CD14-positive monocyte (primary cell): ENCODE measurements around the gene TOR4A. TPM values are rescaled to one million over a fixed set of nuclear protein-coding genes. Genes with fewer than 3 reads are reported as not detected.

ENCODE experiments used
- DNase-seq, 3 donors: peaks; one replicate each; pipeline ENCODE4 v3.0.0-alpha.2; 2011 to 2022
- H2AFZ ChIP-seq: 2 replicates; pipeline ENCODE4 v1.6.0; 2012; ENCODE audit warnings: mild to moderate bottlenecking, low read depth, low read length, inconsistent platforms; ENCODE audit not compliant: insufficient read depth, poor library complexity, severe bottlenecking
- H3K27ac ChIP-seq, 2 donors: 1 replicate in 1 of 2; 2 replicates in 1 of 2; pipeline ENCODE4 v1.5.1; 2012 to 2013; ENCODE audit warnings: low read length in 2 of 2, control low read depth in 1 of 2, inconsistent platforms in 1 of 2, low read depth in 1 of 2, mild to moderate bottlenecking in 1 of 2
- H3K27me3 ChIP-seq, 2 donors: one replicate each; pipeline versions ENCODE4 v1.6.0 to v1.6.1; 2011 to 2013; ENCODE audit warnings: low read length in 2 of 2; ENCODE audit not compliant: control insufficient read depth in 2 of 2, insufficient read depth in 2 of 2
- H3K36me3 ChIP-seq, 2 donors: replicated peaks in 1 of 2; 1 replicate in 1 of 2; 2 replicates in 1 of 2; pipeline versions ENCODE4 v1.5.1 to v1.6.1; 2012 to 2013; ENCODE audit warnings: low read length in 2 of 2, control low read depth in 1 of 2, inconsistent platforms in 1 of 2, mild to moderate bottlenecking in 1 of 2; ENCODE audit not compliant: insufficient read depth in 2 of 2, control insufficient read depth in 1 of 2
- H3K4me1 ChIP-seq, 2 donors: 1 replicate in 1 of 2; 2 replicates in 1 of 2; pipeline versions ENCODE4 v1.5.1 to v1.6.1; 2012 to 2013; ENCODE audit warnings: low read length in 2 of 2, control low read depth in 1 of 2, inconsistent platforms in 1 of 2, mild to moderate bottlenecking in 1 of 2, moderate library complexity in 1 of 2; ENCODE audit not compliant: insufficient read depth in 2 of 2, control insufficient read depth in 1 of 2
- H3K4me2 ChIP-seq: replicated peaks from 2 replicates; pipeline ENCODE3; 2012; ENCODE audit warnings: low read length, moderate library complexity, mild to moderate bottlenecking; ENCODE audit not compliant: poor library complexity, severe bottlenecking; ENCODE audit errors: extremely low read depth
- H3K4me3 ChIP-seq, 3 experiments: fragments of 200-600 bp in 1 of 3; sonication (generic) in 1 of 3; replicated peaks in 1 of 3; 1 replicate in 2 of 3; 2 replicates in 1 of 3; pipeline ENCODE4 v1.5.1; 2011 to 2013; ENCODE audit warnings: low read length in 3 of 3, mild to moderate bottlenecking in 3 of 3, control low read depth in 2 of 3, low read depth in 2 of 3, inconsistent platforms in 1 of 3, moderate library complexity in 1 of 3
- H3K79me2 ChIP-seq: 2 replicates; pipeline ENCODE4 v1.6.0; 2012; ENCODE audit warnings: mild to moderate bottlenecking, control low read depth, inconsistent platforms, low read length, moderate library complexity; ENCODE audit not compliant: insufficient read depth
- H3K9ac ChIP-seq: 2 replicates; pipeline ENCODE4 v1.6.0; 2017; ENCODE audit warnings: low read length, mild to moderate bottlenecking; ENCODE audit not compliant: insufficient read depth, poor library complexity, severe bottlenecking
- H3K9me3 ChIP-seq, 2 donors: replicated peaks in 1 of 2; 1 replicate in 1 of 2; 2 replicates in 1 of 2; pipeline versions ENCODE4 v1.5.1 to v1.6.1; 2012 to 2013; ENCODE audit warnings: low read length in 2 of 2, control low read depth in 1 of 2; ENCODE audit not compliant: control insufficient read depth in 1 of 2, insufficient read depth in 1 of 2
- H4K20me1 ChIP-seq: 2 replicates; pipeline ENCODE4 v1.6.0; 2012; ENCODE audit warnings: mild to moderate bottlenecking, low read length, control low read depth, moderate library complexity; ENCODE audit not compliant: insufficient read depth
- H3K27ac Mint-ChIP-seq, 7 donors: one replicate each; pipeline ENCODE4 v1.8.0; 2020; ENCODE audit warnings: mild to moderate bottlenecking in 7 of 7, mixed read lengths in 7 of 7, moderate library complexity in 6 of 7, inconsistent platforms in 2 of 7
- H3K27me3 Mint-ChIP-seq, 3 donors: one replicate each; pipeline ENCODE4 v1.8.0; 2021 to 2022; ENCODE audit warnings: low read depth in 3 of 3, mild to moderate bottlenecking in 3 of 3, mixed read lengths in 3 of 3, moderate library complexity in 3 of 3, inconsistent platforms in 1 of 3
- H3K36me3 Mint-ChIP-seq, 2 donors: one replicate each; pipeline ENCODE4 v1.8.0; 2020; ENCODE audit warnings: mixed read lengths in 2 of 2, inconsistent platforms in 1 of 2, mild to moderate bottlenecking in 1 of 2
- H3K4me1 Mint-ChIP-seq: one replicate; pipeline ENCODE4 v1.8.0; 2020; ENCODE audit warnings: mild to moderate bottlenecking, mixed read lengths
- H3K4me3 Mint-ChIP-seq, 2 donors: one replicate each; pipeline ENCODE4 v1.8.0; 2020; ENCODE audit warnings: mild to moderate bottlenecking in 2 of 2, mixed read lengths in 2 of 2, moderate library complexity in 1 of 2
- H3K9me3 Mint-ChIP-seq, 7 donors: one replicate each; pipeline ENCODE4 v1.8.0; 2020 to 2022; ENCODE audit warnings: mixed read lengths in 7 of 7, mild to moderate bottlenecking in 6 of 7, moderate library complexity in 6 of 7, inconsistent platforms in 2 of 7
- CTCF ChIP-seq: fragments of 200-600 bp; IDR thresholded peaks from one replicate; pipeline ENCODE4 v1.8.0; 2022; ENCODE audit warnings: antibody characterized with exemption, mild to moderate bottlenecking
- WGBS: methylation state at CpG from one replicate; pipeline ENCODE4 v1.1.5; 2013; ENCODE audit warnings: missing lambda C conversion rate; ENCODE audit not compliant: insufficient coverage; 5-methylcytosine and 5-hydroxymethylcytosine counted together
- intact Hi-C, 2 donors: fragments of 100-400 bp; cut with micrococcal nuclease; formaldehyde crosslinking; loops; one replicate each; pipeline versions ENCODE4 v1.15.0 to v1.15.1; 2023
- polyA plus RNA-seq, 3 donors: library from polyadenylated mRNA; depleted of rRNA in 1 of 3; unstranded in 2 of 3; stranded (reverse) in 1 of 3; fragments of 300-500 nt in 2 of 3; fragments of >200 nt in 1 of 3; fragmentation: Illumina TruSeq in 2 of 3; gene quantifications; 1 replicate in 2 of 3; 2 replicates in 1 of 3; pipeline ENCODE4 v1.2.3, GENCODE V29; 2012 to 2021

The TOR4A gene
- polyA plus RNA-seq, 3 donors, result 13.7 to 17.6 (median 15.4) TPM

DNA sequence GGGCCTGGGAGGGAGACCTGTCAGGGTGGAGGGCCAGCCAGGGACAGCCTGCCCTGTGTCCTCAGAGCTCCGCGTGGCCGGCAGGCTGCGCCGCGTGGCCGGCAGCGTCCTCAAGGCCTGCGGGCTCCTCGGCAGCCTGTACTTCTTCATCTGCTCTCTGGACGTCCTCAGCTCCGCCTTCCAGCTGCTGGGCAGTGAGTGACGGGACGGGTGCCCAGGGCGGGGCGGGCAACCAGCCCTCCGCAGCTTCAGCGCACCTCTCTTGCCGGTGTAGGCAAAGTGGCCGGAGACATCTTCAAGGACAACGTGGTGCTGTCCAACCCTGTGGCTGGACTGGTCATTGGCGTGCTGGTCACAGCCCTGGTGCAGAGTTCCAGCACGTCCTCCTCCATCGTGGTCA is 45.0 kb upstream of the TOR4A start:
- intact Hi-C loops, result no loop called here
- peaks cover 10% of the 10 kb centered on the region for H3K4me1 Mint-ChIP-seq
- Histone ChIP-seq H3K79me2 (no peaks in the 10 kb centered on the region), H3K4me2 (no peak overlapping the region), H3K9me3 (no peaks in the 10 kb centered on the region), H2AFZ (no peak overlapping the region), H4K20me1 (no peaks in the 10 kb centered on the region), H3K9ac (no peak overlapping the region), H3K4me3 (no peak overlapping the region), H3K27ac (no peak overlapping the region), H3K36me3 (no peaks in the 10 kb centered on the region), H3K27me3 (peaks cover 0 to 4% of the 10 kb centered on the region in 2 donors), H3K4me1 (peaks cover 13 to 16% of the 10 kb centered on the region in 2 donors)
- 94% methylated on average over 24 of the region's 24 CpGs for WGBS
- H3K36me3 Mint-ChIP-seq, result no peaks in the 10 kb centered on the region
- peaks cover 0 to 4% (median 0%) of the 10 kb centered on the region in 7 donors for H3K9me3 Mint-ChIP-seq
- no peak overlapping the region for H3K4me3 Mint-ChIP-seq
- H3K27me3 Mint-ChIP-seq, result peaks cover 2 to 41% (median 9%) of the 10 kb centered on the region in 3 donors
- no peak for DNase-seq
- no peak overlapping the region for H3K27ac Mint-ChIP-seq
- no peak for TF ChIP-seq CTCF

- Histone ChIP-seq H3K27me3 (peaks cover 0 to under 1% of the 10 kb centered on the region in 2 donors), H3K36me3 (no peaks in the 10 kb centered on the region), H2AFZ (no peak overlapping the region), H3K27ac (no peak overlapping the region), H3K4me1 (peaks cover 17% of the 10 kb centered on the region in 2 donors), H4K20me1 (no peaks in the 10 kb centered on the region), H3K9ac (no peak overlapping the region), H3K79me2 (peaks cover 4% of the 10 kb centered on the region), H3K4me2 (no peak overlapping the region), H3K4me3 (no peak overlapping the region), H3K9me3 (no peaks in the 10 kb centered on the region)
- Mint-ChIP-seq H3K9me3 (peaks cover 0 to 2% (median 0%) of the 10 kb centered on the region in 7 donors), H3K4me3 (no peak overlapping the region), H3K27me3 (peaks cover 2 to 39% (median 7%) of the 10 kb centered on the region in 3 donors), H3K27ac (no peak overlapping the region), H3K36me3 (no peaks in the 10 kb centered on the region), H3K4me1 (peaks cover 8% of the 10 kb centered on the region)
- 91% methylated on average over 25 of the region's 40 CpGs for WGBS
- DNase-seq, result no peak
- no peak for TF ChIP-seq CTCF
- intact Hi-C loops, result no loop called here
These were observed 44.2 kb upstream of the TOR4A start for GRCh38 chr9:137233143-137233980.
